ENCODE measurements around the gene RASD2. TPM values are rescaled to one million over a fixed set of nuclear protein-coding genes. Genes with fewer than 3 reads are reported as not detected.
A peak's percentile ranks its signal among the peaks of the same experiment; 100 is the strongest.

Gene RASD2
- total RNA-seq, 1 experiment from 2014 or later: 2.4 TPM

DNA sequence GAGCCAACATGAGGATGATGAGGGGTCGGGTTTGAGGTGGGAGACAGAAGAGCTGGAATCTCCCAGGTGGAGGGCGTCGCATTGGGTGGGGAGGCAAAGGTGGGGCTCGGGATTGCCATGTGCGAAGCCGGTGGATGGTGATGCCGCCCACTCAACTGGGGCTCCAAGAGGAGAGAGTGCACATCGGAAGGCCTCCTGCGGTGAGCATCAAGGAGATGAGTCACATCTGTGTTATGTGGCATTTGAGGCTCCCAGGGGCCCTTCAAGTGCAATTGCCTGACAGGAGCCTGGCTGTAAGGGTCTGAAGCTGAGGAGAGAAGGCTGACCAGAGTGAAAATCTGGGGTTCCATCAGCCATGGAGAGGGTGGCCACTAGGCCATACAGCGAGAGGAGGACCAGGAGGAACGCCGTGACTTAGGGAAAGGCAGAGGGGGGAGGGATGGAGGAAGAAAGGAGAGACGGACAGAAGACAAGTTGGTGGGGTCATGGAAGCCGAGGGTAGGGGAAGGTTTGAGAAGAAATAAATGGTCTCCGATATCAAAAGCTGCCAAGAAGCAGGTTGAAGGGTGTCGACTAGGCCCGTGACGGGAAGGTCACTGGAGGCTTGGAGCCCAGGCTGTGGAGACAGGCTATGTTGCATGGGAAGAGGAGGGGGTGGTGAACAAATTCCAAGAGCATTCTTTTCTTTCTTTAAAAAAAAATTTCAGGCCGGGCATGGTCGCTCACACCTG, 21.3 kb downstream of the RASD2 start:
- RAD21 ChIA-PET (ENCODE audit: low non-redundant PET in 1 of 2, low total read pairs in 2 of 2, uncharacterized antibody in 2 of 2, unreplicated experiment in 2 of 2): no interaction called here
- ATAC-seq (peak; percentile 93), DNase-seq (ENCODE audit: low read depth, low spot score) (peak; percentile 70)
- CTCF ChIA-PET: no interaction called here
- H3K9me2 ChIP-seq (ENCODE audit: insufficient read depth): no peaks in the 10 kb centered on the region
- H3K4me2 ChIP-seq (ENCODE audit: low read length): peak overlapping the region; percentile 91
- no peaks in the 10 kb centered on the region for H3K27me3 ChIP-seq (ENCODE audit: insufficient read depth, low read length)
- peaks cover 27 to 42% of the 10 kb centered on the region in 2 experiments for H3K4me1 ChIP-seq (ENCODE audit: control insufficient read depth in 1 of 2, insufficient read depth in 2 of 2, low read length in 2 of 2)
- no TSS peak for BruUV-seq (replicated peaks)
- peak overlapping the region; percentile 68 for H2AFZ ChIP-seq (ENCODE audit: low read depth, low read length, poor library complexity, severe bottlenecking)
- H3K27ac ChIP-seq (ENCODE audit: low read depth, low read length): peak overlapping the region; percentile 89
- H3K79me2 ChIP-seq (ENCODE audit: insufficient read depth, low read length): no peaks in the 10 kb centered on the region
- POLR2A ChIA-PET: interaction anchor here (1.0 kb wide), 1 partner anchor 201 kb away, joined by 3 read pairs; no protein-coding TSS in a partner anchor
- H3K36me3 ChIP-seq (ENCODE audit: control insufficient read depth in 1 of 2, insufficient read depth in 2 of 2, low read length in 2 of 2): no peaks in the 10 kb centered on the region
- H4K20me1 ChIP-seq (ENCODE audit: insufficient read depth): no peaks in the 10 kb centered on the region
- H3K9me3 ChIP-seq (ENCODE audit: control insufficient read depth in 1 of 2, insufficient read depth in 1 of 2, low read depth in 1 of 2, low read length in 2 of 2): peaks cover 0 to 6% of the 10 kb centered on the region in 2 experiments; a peak in 1 of 4 replicates
- H3K9ac ChIP-seq (ENCODE audit: low read length): peak overlapping the region; percentile 52
- intact Hi-C loops (cut with micrococcal nuclease): no loop called here
- peak overlapping the region; percentile 29 to 51 for H3K4me3 ChIP-seq (replicated peaks in 1 of 2; ENCODE audit: low read depth in 1 of 2, low read length in 2 of 2)
- no peak for TF ChIP-seq POLR2AphosphoS5 (IDR thresholded peaks at IDR 0.05; ENCODE audit: low read depth, low read length)
- TF ChIP-seq, protein P1, sequence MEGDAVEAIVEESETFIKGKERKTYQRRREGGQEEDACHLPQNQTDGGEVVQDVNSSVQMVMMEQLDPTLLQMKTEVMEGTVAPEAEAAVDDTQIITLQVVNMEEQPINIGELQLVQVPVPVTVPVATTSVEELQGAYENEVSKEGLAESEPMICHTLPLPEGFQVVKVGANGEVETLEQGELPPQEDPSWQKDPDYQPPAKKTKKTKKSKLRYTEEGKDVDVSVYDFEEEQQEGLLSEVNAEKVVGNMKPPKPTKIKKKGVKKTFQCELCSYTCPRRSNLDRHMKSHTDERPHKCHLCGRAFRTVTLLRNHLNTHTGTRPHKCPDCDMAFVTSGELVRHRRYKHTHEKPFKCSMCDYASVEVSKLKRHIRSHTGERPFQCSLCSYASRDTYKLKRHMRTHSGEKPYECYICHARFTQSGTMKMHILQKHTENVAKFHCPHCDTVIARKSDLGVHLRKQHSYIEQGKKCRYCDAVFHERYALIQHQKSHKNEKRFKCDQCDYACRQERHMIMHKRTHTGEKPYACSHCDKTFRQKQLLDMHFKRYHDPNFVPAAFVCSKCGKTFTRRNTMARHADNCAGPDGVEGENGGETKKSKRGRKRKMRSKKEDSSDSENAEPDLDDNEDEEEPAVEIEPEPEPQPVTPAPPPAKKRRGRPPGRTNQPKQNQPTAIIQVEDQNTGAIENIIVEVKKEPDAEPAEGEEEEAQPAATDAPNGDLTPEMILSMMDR (IDR thresholded peaks at IDR 0.05 in 2 of 3, conservative IDR thresholded peaks at IDR 0.05 in 1 of 3; ENCODE audit: borderline replicate concordance in 1 of 3, insufficient read depth in 1 of 3, low read depth in 2 of 3, low read length in 2 of 3): no peak
- no peak for TF ChIP-seq REST (IDR thresholded peaks at IDR 0.05; ENCODE audit: low read depth)
- TF ChIP-seq POLR2A (IDR thresholded peaks at IDR 0.05; ENCODE audit: borderline replicate concordance, extremely low read depth, insufficient read depth, insufficient read length): no peak
- peak; percentile 96 for TF ChIP-seq EGR1 (IDR thresholded peaks at IDR 0.05; ENCODE audit: low read depth)
- TF ChIP-seq CEBPB (IDR thresholded peaks at IDR 0.05; ENCODE audit: low read depth): no peak
- TF ChIP-seq SP1 (IDR thresholded peaks at IDR 0.05; ENCODE audit: low read depth): peak; percentile 87
- TF ChIP-seq TCF7L2 (IDR thresholded peaks at IDR 0.05; ENCODE audit: borderline replicate concordance, extremely low read depth, insufficient read depth, insufficient read length): peak; percentile 99
- TF ChIP-seq RAD21 (IDR thresholded peaks at IDR 0.05; ENCODE audit: low read depth): no peak
- 0 out of 2 replicates have a peak, but pooled peaks have one; percentile 15 for TF ChIP-seq ZFX (IDR thresholded peaks at IDR 0.05)
- TF ChIP-seq YY1 (IDR thresholded peaks at IDR 0.05; ENCODE audit: extremely low read depth, insufficient replicate concordance, low read depth, low read length): no peak
- TF ChIP-seq, protein P2, sequence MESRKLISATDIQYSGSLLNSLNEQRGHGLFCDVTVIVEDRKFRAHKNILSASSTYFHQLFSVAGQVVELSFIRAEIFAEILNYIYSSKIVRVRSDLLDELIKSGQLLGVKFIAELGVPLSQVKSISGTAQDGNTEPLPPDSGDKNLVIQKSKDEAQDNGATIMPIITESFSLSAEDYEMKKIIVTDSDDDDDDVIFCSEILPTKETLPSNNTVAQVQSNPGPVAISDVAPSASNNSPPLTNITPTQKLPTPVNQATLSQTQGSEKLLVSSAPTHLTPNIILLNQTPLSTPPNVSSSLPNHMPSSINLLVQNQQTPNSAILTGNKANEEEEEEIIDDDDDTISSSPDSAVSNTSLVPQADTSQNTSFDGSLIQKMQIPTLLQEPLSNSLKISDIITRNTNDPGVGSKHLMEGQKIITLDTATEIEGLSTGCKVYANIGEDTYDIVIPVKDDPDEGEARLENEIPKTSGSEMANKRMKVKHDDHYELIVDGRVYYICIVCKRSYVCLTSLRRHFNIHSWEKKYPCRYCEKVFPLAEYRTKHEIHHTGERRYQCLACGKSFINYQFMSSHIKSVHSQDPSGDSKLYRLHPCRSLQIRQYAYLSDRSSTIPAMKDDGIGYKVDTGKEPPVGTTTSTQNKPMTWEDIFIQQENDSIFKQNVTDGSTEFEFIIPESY (IDR thresholded peaks at IDR 0.05; ENCODE audit: extremely low read depth, insufficient replicate concordance, low read length): no peak
- no peak for TF ChIP-seq EZH2 (IDR thresholded peaks at IDR 0.05)
- peak; percentile 43; the same call in 1 of the 2 replicates for TF ChIP-seq SIN3A (IDR thresholded peaks at IDR 0.05; ENCODE audit: low read depth)
- TF ChIP-seq ELF1 (IDR thresholded peaks at IDR 0.05; ENCODE audit: borderline replicate concordance, low read depth): no peak
- no peak for TF ChIP-seq EZH2phosphoT487 (IDR thresholded peaks at IDR 0.05; ENCODE audit: borderline replicate concordance)
- TF ChIP-seq JUND (IDR thresholded peaks at IDR 0.05): peak; percentile 83
- TF ChIP-seq CBX3 (IDR thresholded peaks at IDR 0.05; ENCODE audit: low read depth): no peak
- TF ChIP-seq, protein P3, sequence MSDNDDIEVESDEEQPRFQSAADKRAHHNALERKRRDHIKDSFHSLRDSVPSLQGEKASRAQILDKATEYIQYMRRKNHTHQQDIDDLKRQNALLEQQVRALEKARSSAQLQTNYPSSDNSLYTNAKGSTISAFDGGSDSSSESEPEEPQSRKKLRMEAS (IDR thresholded peaks at IDR 0.05): peak; percentile 87
- peak; percentile 87 for TF ChIP-seq FOSL1 (IDR thresholded peaks at IDR 0.05; ENCODE audit: low read depth)

Measured in HCT116 (cell line).